ENCODE results near the gene NLN.

GRCh38 chr5:65796751-65797316 is 74.8 kb downstream of the NLN start:
- TF ChIP-seq CTCF (conservative IDR thresholded peaks at IDR 0.05) = no peak
- TF ChIP-seq ZFX (IDR thresholded peaks at IDR 0.05) = no peak
